CD4-positive, alpha-beta T cell treated with Interleukin-17A for 1 hour (primary cell): ENCODE results near the gene CD300LF.

Experiments used
- DNase-seq: peaks from one replicate; pipeline ENCODE4 v3.0.0-alpha.2; 2020

Gene CD300LF

GRCh38 chr17:74712756-74713155 is at the start of gene CD300LF:
Gene CD300LF, minus strand, starts transcription at chr17:74712923. Its CDS starts 57 bp downstream, at chr17:74712866.
- DNase-seq: peak; percentile 13

- DNase-seq: no peak
Measured at GRCh38 chr17:74761931-74762330, 49.2 kb upstream of the CD300LF start.

- DNase-seq: no peak
Measured at GRCh38 chr17:74761419-74761818, 48.7 kb upstream of the CD300LF start.

- no peak for DNase-seq
Measured at GRCh38 chr17:74760404-74761105, 47.8 kb upstream of the CD300LF start.

GRCh38 chr17:74759941-74760340 is 47.2 kb upstream of the CD300LF start:
- no peak for DNase-seq

GRCh38 chr17:74759243-74759801 is 46.6 kb upstream of the CD300LF start:
- DNase-seq: peak; percentile 70

- no peak for DNase-seq
Measured at GRCh38 chr17:74758848-74759168, 46.1 kb upstream of the CD300LF start.

- DNase-seq: no peak
Measured at GRCh38 chr17:74757931-74758847, 45.5 kb upstream of the CD300LF start.

- DNase-seq: no peak
Measured at GRCh38 chr17:74757502-74757901, 44.8 kb upstream of the CD300LF start.

GRCh38 chr17:74756891-74757290 is 44.2 kb upstream of the CD300LF start:
- DNase-seq: no peak

- DNase-seq: no peak
Measured at GRCh38 chr17:74755533-74755932, 42.8 kb upstream of the CD300LF start.

- no peak for DNase-seq
Measured at GRCh38 chr17:74754832-74755231, 42.1 kb upstream of the CD300LF start.

- DNase-seq: no peak
Measured at GRCh38 chr17:74752822-74753401, 40.2 kb upstream of the CD300LF start.

GRCh38 chr17:74752415-74752814 is 39.7 kb upstream of the CD300LF start:
- DNase-seq: no peak

- no peak for DNase-seq
Measured at GRCh38 chr17:74750327-74751069, 37.8 kb upstream of the CD300LF start.

- DNase-seq: no peak
Measured at GRCh38 chr17:74750039-74750326, 37.3 kb upstream of the CD300LF start.

GRCh38 chr17:74749279-74750038 is 36.7 kb upstream of the CD300LF start:
- DNase-seq: no peak

- DNase-seq: peak; percentile 94
Measured at GRCh38 chr17:74748529-74749278, 36.0 kb upstream of the CD300LF start, which contains the start of gene NHERF1. Gene NHERF1, plus strand, starts transcription at chr17:74748628. Its CDS starts 219 bp downstream, at chr17:74748847.

- no peak for DNase-seq
Measured at GRCh38 chr17:74748279-74748528, 35.5 kb upstream of the CD300LF start.

- DNase-seq: no peak
Measured at GRCh38 chr17:74746922-74747321, 34.2 kb upstream of the CD300LF start.

GRCh38 chr17:74746376-74746775 is 33.7 kb upstream of the CD300LF start:
- DNase-seq: no peak
